Measurements from ENCODE around the gene MAN2A1. TPM values are rescaled to one million over a fixed set of nuclear protein-coding genes. Genes with fewer than 3 reads are reported as not detected.

Gene MAN2A1
- total RNA-seq, 1 donor from 2014 or later = 85.0 TPM

GRCh38 chr5:109859537-109859936 is 169.8 kb downstream of the MAN2A1 start:
- FAIRE-seq = no peak

GRCh38 chr5:109862301-109862700 is 172.6 kb downstream of the MAN2A1 start:
- DNase-seq (ENCODE audit: low read depth) = no peak
- Histone ChIP-seq H3K36me3 (ENCODE audit: control insufficient read depth, insufficient read depth, low read length) (peaks cover 1% of the 10 kb centered on the region), H3K4me3 (ENCODE audit: low read depth, low read length) (no peak overlapping the region), H3K27me3 (ENCODE audit: control insufficient read depth, insufficient read depth, low read length) (no peaks in the 10 kb centered on the region)
- no peak for TF ChIP-seq CTCF (IDR thresholded peaks at IDR 0.05; ENCODE audit: insufficient read depth, low read length, severe bottlenecking)
- no peak for FAIRE-seq

More at GRCh38 chr5:109859537-109859936, 169.8 kb downstream of the MAN2A1 start:
- Histone ChIP-seq H3K4me3 (ENCODE audit: low read depth, low read length) (no peak overlapping the region), H3K36me3 (ENCODE audit: control insufficient read depth, insufficient read depth, low read length) (no peaks in the 10 kb centered on the region), H3K27me3 (ENCODE audit: control insufficient read depth, insufficient read depth, low read length) (no peaks in the 10 kb centered on the region)
- DNase-seq (ENCODE audit: low read depth) = no peak
- TF ChIP-seq CTCF (IDR thresholded peaks at IDR 0.05; ENCODE audit: insufficient read depth, low read length, severe bottlenecking) = no peak

- Histone ChIP-seq H3K4me3 (ENCODE audit: low read depth, low read length) (no peak overlapping the region), H3K36me3 (ENCODE audit: control insufficient read depth, insufficient read depth, low read length) (peaks cover 1% of the 10 kb centered on the region), H3K27me3 (ENCODE audit: control insufficient read depth, insufficient read depth, low read length) (no peaks in the 10 kb centered on the region)
- no peak for FAIRE-seq
- TF ChIP-seq CTCF (IDR thresholded peaks at IDR 0.05; ENCODE audit: insufficient read depth, low read length, severe bottlenecking) = no peak
- DNase-seq (ENCODE audit: low read depth) = peak; percentile 20
Observed at GRCh38 chr5:109863752-109864151, 174.0 kb downstream of the MAN2A1 start.

GRCh38 chr5:109865637-109866036 is 175.9 kb downstream of the MAN2A1 start:
- TF ChIP-seq CTCF (IDR thresholded peaks at IDR 0.05; ENCODE audit: insufficient read depth, low read length, severe bottlenecking) = no peak
- peak; percentile 70 for FAIRE-seq
- peaks cover 1% of the 10 kb centered on the region for H3K36me3 ChIP-seq (ENCODE audit: control insufficient read depth, insufficient read depth, low read length)

GRCh38 chr5:109866051-109866450 is 176.3 kb downstream of the MAN2A1 start:
- DNase-seq (ENCODE audit: low read depth) (peak; percentile 79), FAIRE-seq (no peak)
- Histone ChIP-seq H3K4me3 (ENCODE audit: low read depth, low read length) (no peak overlapping the region), H3K36me3 (ENCODE audit: control insufficient read depth, insufficient read depth, low read length) (peaks cover 1% of the 10 kb centered on the region), H3K27me3 (ENCODE audit: control insufficient read depth, insufficient read depth, low read length) (no peaks in the 10 kb centered on the region)
- TF ChIP-seq CTCF (IDR thresholded peaks at IDR 0.05; ENCODE audit: insufficient read depth, low read length, severe bottlenecking) = no peak

More at GRCh38 chr5:109865637-109866036, 175.9 kb downstream of the MAN2A1 start:
- no peaks in the 10 kb centered on the region for H3K27me3 ChIP-seq (ENCODE audit: control insufficient read depth, insufficient read depth, low read length)
- peak; percentile 90 for DNase-seq (ENCODE audit: low read depth)
- no peak overlapping the region for H3K4me3 ChIP-seq (ENCODE audit: low read depth, low read length)

- H3K4me3 ChIP-seq (ENCODE audit: low read depth, low read length) = no peak overlapping the region
- no peak for TF ChIP-seq CTCF (IDR thresholded peaks at IDR 0.05; ENCODE audit: insufficient read depth, low read length, severe bottlenecking)
- peaks cover 1% of the 10 kb centered on the region for H3K36me3 ChIP-seq (ENCODE audit: control insufficient read depth, insufficient read depth, low read length)
- no peaks in the 10 kb centered on the region for H3K27me3 ChIP-seq (ENCODE audit: control insufficient read depth, insufficient read depth, low read length)
- DNase-seq (ENCODE audit: low read depth) (no peak), FAIRE-seq (no peak)
Observed at GRCh38 chr5:109868737-109869136, 179.0 kb downstream of the MAN2A1 start.

Data from bronchial epithelial cell (primary cell).